DND-41 (cell line): ENCODE measurements around the gene BICDL2.

Source experiments
- CTCF ChIP-seq: IDR thresholded peaks from 2 replicates; pipeline ENCODE4 v1.5.1; 2012; ENCODE audit warnings: borderline replicate concordance, low read length, moderate library complexity, mild to moderate bottlenecking; ENCODE audit not compliant: poor library complexity, severe bottlenecking; ENCODE audit errors: extremely low read depth
- EZH2 ChIP-seq: IDR thresholded peaks from 3 replicates; pipeline ENCODE4 v1.6.1; 2012; ENCODE audit warnings: borderline replicate concordance, low read depth, mild to moderate bottlenecking, moderate library complexity, low read length, inconsistent platforms; ENCODE audit not compliant: severe bottlenecking

GRCh38 chr16:3056336-3057180, 19.8 kb upstream of the BICDL2 start:
- TF ChIP-seq CTCF (no peak), EZH2 (no peak)
